Stomach (tissue), 9 donors: ENCODE results near the gene ITGB2. TPM values are rescaled to one million over a fixed set of nuclear protein-coding genes. Genes with fewer than 3 reads are reported as not detected.

Experiments used
- DNase-seq, 2 donors: peaks; one replicate each; pipeline versions ENCODE4 v3.0.0 to v3.0.0-alpha.2; 2013 to 2019
- H3K27ac ChIP-seq, 5 donors: fragments of 200-600 bp in 4 of 5; sonication (generic) in 4 of 5; one replicate each; pipeline ENCODE4 v1.5.1; 2013 to 2019; ENCODE audit warnings: mild to moderate bottlenecking in 1 of 5, moderate library complexity in 1 of 5
- H3K27me3 ChIP-seq, 3 donors: fragments of 200-600 bp; sonication (generic); one replicate each; pipeline ENCODE4 v1.5.1; 2017 to 2019; ENCODE audit warnings: mixed run types in 1 of 3
- H3K36me3 ChIP-seq, 4 donors: fragments of 200-600 bp; sonication (generic); 1 replicate in 3 of 4; 2 replicates in 1 of 4; pipeline ENCODE4 v1.5.1; 2016 to 2019
- H3K4me1 ChIP-seq, 4 donors: fragments of 200-600 bp; sonication (generic); one replicate each; pipeline ENCODE4 v1.5.1; 2016 to 2019
- H3K4me3 ChIP-seq, 4 donors: fragments of 200-600 bp; sonication (generic) in 3 of 4; one replicate each; pipeline ENCODE4 v1.5.1; 2016 to 2019; ENCODE audit warnings: mild to moderate bottlenecking in 1 of 4
- H3K9me3 ChIP-seq, 4 donors: fragments of 200-600 bp; sonication (generic); one replicate each; pipeline ENCODE4 v1.5.1; 2016 to 2019
- EP300 ChIP-seq: sonication (generic); formaldehyde crosslinking; IDR thresholded peaks from one replicate; pipeline ENCODE4 v1.6.1; 2017; ENCODE audit warnings: antibody characterized with exemption
- POLR2A ChIP-seq, 4 donors: fragments of 450-650 bp; IDR thresholded peaks; one replicate each; pipeline ENCODE4 v1.6.1; 2016; ENCODE audit warnings: antibody characterized with exemption in 4 of 4, control low read depth in 2 of 4, mild to moderate bottlenecking in 1 of 4, moderate library complexity in 1 of 4
- POLR2AphosphoS5 ChIP-seq, 3 donors: sonication (generic); formaldehyde crosslinking; IDR thresholded peaks; one replicate each; pipeline ENCODE4 v1.6.1; 2016; ENCODE audit warnings: antibody characterized with exemption in 3 of 3
- WGBS, 5 donors: extraction: QIAGEN DNeasy Blood & Tissue Kit in 3 of 5; methylation state at CpG; one replicate each; pipeline versions ENCODE4 v1.1.5 to v1.1.7; 2013 to 2018; 5-methylcytosine and 5-hydroxymethylcytosine counted together
- intact Hi-C: fragments of 100-400 bp; cut with DNase I; formaldehyde crosslinking; loops from one replicate; pipeline ENCODE4 v1.15.1; 2023; ENCODE audit warnings: low total_unique reads
- polyA plus RNA-seq, 3 donors: library from polyadenylated mRNA; stranded (reverse); fragments of 200-250 nt; gene quantifications; one replicate each; pipeline ENCODE4 v1.2.3, GENCODE V29; 2013
- total RNA-seq, 5 donors: library from RNA; depleted of rRNA; stranded (reverse); fragments of >200 nt; gene quantifications; one replicate each; pipeline versions ENCODE4 v1.1.0 to v1.2.3, GENCODE V29; 2014 to 2016
- TF ChIP-seq, protein P1 (sequence below), 7 experiments: fragments of 450-650 bp in 4 of 7; fragments of 200-600 bp in 3 of 7; sonication (generic) in 3 of 7; IDR thresholded peaks; one replicate each; pipeline ENCODE4 v1.5.1; 2016 to 2019; ENCODE audit warnings: antibody characterized with exemption in 7 of 7, control low read depth in 2 of 7, mild to moderate bottlenecking in 1 of 7
- donor health status: healthy with polysubstance abuse.
- donor health status: Bipolar disorder and iron deficiency.
- donor health status: healthy.

The ITGB2 gene
- total and polyA plus RNA-seq, 8 donors: 3.5 to 72.2 (median 15.1) TPM

DNA sequence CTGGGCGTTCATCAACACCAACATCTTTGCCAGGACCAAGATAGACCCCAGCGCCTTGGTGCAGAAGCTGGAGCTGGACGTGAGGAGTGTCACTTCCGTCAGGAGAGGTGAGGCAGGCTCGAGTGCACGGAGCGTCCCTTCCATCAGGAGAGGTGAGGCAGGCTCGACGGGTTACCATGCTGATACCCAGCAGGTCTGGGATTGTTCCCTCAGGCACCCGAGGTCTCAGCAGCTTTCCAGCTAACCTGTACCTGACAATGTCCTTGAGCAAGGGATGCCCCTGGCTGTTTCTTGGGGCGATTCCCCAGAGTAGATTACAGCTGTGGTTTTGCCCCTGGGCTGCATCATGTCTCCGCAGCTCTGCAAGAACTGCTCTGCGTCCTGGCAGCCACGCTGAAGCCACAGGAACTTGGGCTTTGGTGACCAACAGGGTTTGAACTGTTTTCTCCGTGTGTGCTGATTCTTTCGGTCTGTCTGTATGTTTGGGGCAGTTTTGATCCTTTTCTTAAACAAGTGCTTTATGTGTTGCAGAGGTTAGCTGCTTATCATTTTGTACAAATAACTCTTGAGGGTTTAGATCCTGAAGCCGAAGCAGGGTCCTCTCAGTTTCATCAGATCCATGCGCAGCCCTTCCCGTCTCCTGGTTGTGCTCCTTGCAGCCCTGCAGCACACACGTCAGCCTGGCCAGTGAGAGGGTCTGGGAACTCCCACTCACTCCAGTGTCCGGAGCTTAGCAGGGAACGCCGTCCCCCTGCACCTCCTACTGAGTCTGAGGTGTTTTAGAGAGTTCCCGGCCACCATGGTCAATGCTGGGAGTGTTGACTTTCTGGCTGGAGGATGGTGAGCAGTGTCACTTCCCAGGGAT, 23.2 kb upstream of the ITGB2 start:
- DNase-seq: no peak
- intact Hi-C loops: no loop called here
- no peak overlapping the region for H3K27ac ChIP-seq
- TF ChIP-seq POLR2AphosphoS5 (IDR thresholded peaks at IDR 0.05) (no peak), EP300 (no peak), POLR2A (IDR thresholded peaks at IDR 0.05) (no peak)
- TF ChIP-seq, protein P1, sequence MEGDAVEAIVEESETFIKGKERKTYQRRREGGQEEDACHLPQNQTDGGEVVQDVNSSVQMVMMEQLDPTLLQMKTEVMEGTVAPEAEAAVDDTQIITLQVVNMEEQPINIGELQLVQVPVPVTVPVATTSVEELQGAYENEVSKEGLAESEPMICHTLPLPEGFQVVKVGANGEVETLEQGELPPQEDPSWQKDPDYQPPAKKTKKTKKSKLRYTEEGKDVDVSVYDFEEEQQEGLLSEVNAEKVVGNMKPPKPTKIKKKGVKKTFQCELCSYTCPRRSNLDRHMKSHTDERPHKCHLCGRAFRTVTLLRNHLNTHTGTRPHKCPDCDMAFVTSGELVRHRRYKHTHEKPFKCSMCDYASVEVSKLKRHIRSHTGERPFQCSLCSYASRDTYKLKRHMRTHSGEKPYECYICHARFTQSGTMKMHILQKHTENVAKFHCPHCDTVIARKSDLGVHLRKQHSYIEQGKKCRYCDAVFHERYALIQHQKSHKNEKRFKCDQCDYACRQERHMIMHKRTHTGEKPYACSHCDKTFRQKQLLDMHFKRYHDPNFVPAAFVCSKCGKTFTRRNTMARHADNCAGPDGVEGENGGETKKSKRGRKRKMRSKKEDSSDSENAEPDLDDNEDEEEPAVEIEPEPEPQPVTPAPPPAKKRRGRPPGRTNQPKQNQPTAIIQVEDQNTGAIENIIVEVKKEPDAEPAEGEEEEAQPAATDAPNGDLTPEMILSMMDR (IDR thresholded peaks at IDR 0.05): no peak
- no peak overlapping the region for H3K4me3 ChIP-seq
- 88 to 93% (median 89%) methylated on average over 23 to 24 of the region's 24 CpGs for WGBS, 5 donors
- H3K9me3 ChIP-seq: no peaks in the 10 kb centered on the region
- H3K27me3 ChIP-seq: no peaks in the 10 kb centered on the region
- H3K36me3 ChIP-seq: peaks cover 7 to 53% (median 46%) of the 10 kb centered on the region in 4 donors
- H3K4me1 ChIP-seq: peaks cover 24 to 38% (median 30%) of the 10 kb centered on the region in 4 donors

DNA sequence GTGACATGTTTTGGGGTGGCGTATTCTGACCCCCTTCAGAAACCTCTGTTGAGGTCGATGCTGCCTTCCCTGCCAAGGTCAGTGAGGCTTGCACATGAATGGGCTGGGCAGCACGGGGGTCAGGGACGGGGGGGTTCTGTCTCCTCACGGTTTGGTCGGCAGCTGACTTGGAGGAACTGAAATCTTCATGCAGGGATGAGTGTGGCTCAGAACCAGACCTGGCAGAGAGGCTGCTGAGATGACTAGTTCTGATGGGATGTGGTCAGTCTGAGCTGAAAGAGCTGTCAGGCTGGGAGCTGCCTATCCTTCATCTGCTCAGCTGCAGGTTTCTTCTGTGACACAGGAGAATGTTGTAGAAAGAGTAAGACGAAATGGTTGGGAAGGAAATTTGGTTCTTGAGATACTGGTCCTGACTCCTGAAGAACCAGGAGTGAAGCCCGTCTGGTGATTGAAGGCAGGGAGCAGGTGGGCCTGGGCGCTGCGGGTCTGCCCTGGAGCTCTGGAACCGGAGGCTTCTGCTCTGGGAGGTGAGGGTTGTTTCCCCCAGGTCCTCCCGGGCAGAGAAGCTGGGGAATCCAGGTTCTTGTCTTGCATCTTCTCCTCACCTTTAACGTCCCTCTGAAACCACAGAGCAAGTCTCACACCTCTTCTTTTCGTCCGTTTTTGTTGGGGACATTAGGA, 22.4 kb upstream of the ITGB2 start:
- no peak overlapping the region for H3K4me3 ChIP-seq
- no peaks in the 10 kb centered on the region for H3K9me3 ChIP-seq
- DNase-seq: no peak
- intact Hi-C loops: no loop called here
- H3K36me3 ChIP-seq: peaks cover 7 to 50% (median 43%) of the 10 kb centered on the region in 4 donors
- no peak overlapping the region for H3K27ac ChIP-seq
- H3K4me1 ChIP-seq: peaks cover 26 to 42% (median 33%) of the 10 kb centered on the region in 4 donors
- TF ChIP-seq POLR2AphosphoS5 (IDR thresholded peaks at IDR 0.05): no peak
- TF ChIP-seq EP300: no peak
- TF ChIP-seq POLR2A (IDR thresholded peaks at IDR 0.05): no peak
- TF ChIP-seq, protein P1 (IDR thresholded peaks at IDR 0.05): no peak
- 83 to 90% (median 88%) methylated on average over 15 of the region's 15 CpGs for WGBS, 5 donors
- no peaks in the 10 kb centered on the region for H3K27me3 ChIP-seq

DNA sequence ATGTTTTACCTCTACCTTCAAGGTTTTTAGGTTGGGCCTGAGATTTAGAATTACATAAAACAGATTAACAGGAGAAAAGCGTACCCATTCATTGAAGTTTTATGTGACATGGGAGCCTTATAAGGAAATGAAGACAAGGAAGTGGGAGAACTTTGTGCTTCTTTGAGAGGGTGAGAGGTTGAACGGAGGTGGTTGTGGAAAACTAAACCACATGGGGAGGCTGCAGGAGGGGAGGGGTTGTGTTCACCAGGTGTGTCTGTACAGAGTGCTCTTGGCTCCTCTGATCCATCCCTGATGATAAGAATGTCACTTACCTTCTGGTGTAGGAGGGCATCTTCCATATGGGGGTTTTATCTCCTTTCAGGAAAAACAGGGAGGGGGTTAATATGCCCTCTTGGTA, 21.9 kb upstream of the ITGB2 start:
- 66 to 84% (median 75%) methylated on average over 2 of the region's 2 CpGs for WGBS, 5 donors
- no peak overlapping the region for H3K4me3 ChIP-seq
- no peak for DNase-seq

DNA sequence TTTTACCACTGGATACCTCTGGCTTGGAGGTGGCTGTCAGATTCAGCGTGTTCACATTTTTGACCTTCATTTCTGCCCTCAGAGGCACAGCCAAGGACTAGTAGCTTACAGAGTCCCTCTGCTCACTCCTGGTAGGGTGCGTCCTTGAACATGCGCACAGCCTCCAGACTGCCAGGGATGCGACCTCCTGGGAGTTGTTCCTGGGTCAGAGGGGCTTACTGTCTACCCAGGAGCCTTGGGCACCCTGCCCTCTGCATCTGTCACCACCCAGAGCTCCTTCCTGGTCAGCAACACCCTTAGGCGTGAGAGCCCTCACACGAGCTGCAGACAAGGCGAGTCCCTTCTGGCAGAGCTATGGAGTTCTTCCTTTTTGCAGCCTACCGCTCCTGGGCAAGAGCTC, 20.9 kb upstream of the ITGB2 start:
- no peak for DNase-seq
- H3K27me3 ChIP-seq: no peaks in the 10 kb centered on the region
- peaks cover 7 to 34% (median 29%) of the 10 kb centered on the region in 4 donors for H3K36me3 ChIP-seq
- peak overlapping the region in 1 of 4 donors; percentile 100 for H3K4me3 ChIP-seq
- TF ChIP-seq POLR2AphosphoS5 (IDR thresholded peaks at IDR 0.05) (no peak), EP300 (no peak), POLR2A (IDR thresholded peaks at IDR 0.05) (no peak)
- TF ChIP-seq, protein P1 (IDR thresholded peaks at IDR 0.05): no peak
- no peaks in the 10 kb centered on the region for H3K9me3 ChIP-seq
- no peak overlapping the region for H3K27ac ChIP-seq
- peaks cover 26 to 38% (median 33%) of the 10 kb centered on the region in 4 donors for H3K4me1 ChIP-seq
- whole genome bisulfite sequencing, 5 donors: 79 to 84% (median 83%) methylated on average over 8 of the region's 8 CpGs
- intact Hi-C loops: no loop called here

More for the DNA sequence above, 21.9 kb upstream of the ITGB2 start:
- no peaks in the 10 kb centered on the region for H3K9me3 ChIP-seq
- intact Hi-C loops: no loop called here
- H3K27ac ChIP-seq: no peak overlapping the region
- H3K4me1 ChIP-seq: peaks cover 26 to 38% (median 33%) of the 10 kb centered on the region in 4 donors
- TF ChIP-seq, protein P1 (IDR thresholded peaks at IDR 0.05): no peak
- TF ChIP-seq POLR2A (IDR thresholded peaks at IDR 0.05) (no peak), EP300 (no peak), POLR2AphosphoS5 (IDR thresholded peaks at IDR 0.05) (no peak)
- H3K27me3 ChIP-seq: no peaks in the 10 kb centered on the region
- peaks cover 7 to 44% (median 39%) of the 10 kb centered on the region in 4 donors for H3K36me3 ChIP-seq
